AG04450 (cell line): Measurements from ENCODE around the gene ISG15. TPM values are rescaled to one million over a fixed set of nuclear protein-coding genes. Genes with fewer than 3 reads are reported as not detected.
A peak's percentile ranks its signal among the peaks of the same experiment; 100 is the strongest.

ENCODE experiments used
- CTCF ChIA-PET: fragments of 300-600, 350-600 bp; formaldehyde crosslinking; extraction: SDS; loops from one replicate; lab custom pipeline; 2022; ENCODE audit warnings: antibody characterized with exemption, inconsistent platforms; lab: Charles Lee
- POLR2A ChIA-PET: fragments of 350-600 bp; formaldehyde crosslinking; extraction: SDS; loops from one replicate; lab custom pipeline; 2021; ENCODE audit warnings: antibody characterized with exemption, inconsistent platforms; lab: Yijun Ruan, JAX
- DNase-seq: peaks from one replicate; pipeline ENCODE4 v3.0.0-alpha.2; 2011; ENCODE audit warnings: low read depth, low spot score
- H3K27ac ChIP-seq: one replicate; pipeline ENCODE4 v1.5.1; 2012; ENCODE audit warnings: low read depth, low read length, control low read depth
- H3K27me3 ChIP-seq: one replicate; pipeline ENCODE4 v1.6.0; 2012; ENCODE audit warnings: low read length; ENCODE audit not compliant: control insufficient read depth, insufficient read depth
- H3K4me3 ChIP-seq: 2 replicates; pipeline ENCODE4 v1.5.1; 2011; ENCODE audit warnings: mild to moderate bottlenecking, low read depth, low read length, control low read depth
- H3K9me3 ChIP-seq: 2 replicates; pipeline ENCODE4 v1.5.1; 2012; ENCODE audit warnings: low read length; ENCODE audit not compliant: control insufficient read depth, insufficient read depth
- CTCF ChIP-seq: IDR thresholded peaks from 2 replicates; pipeline ENCODE4 v1.5.1; 2011; ENCODE audit warnings: low read depth, low read length, control low read depth, inconsistent platforms
- polyA minus RNA-seq: library from RNA; depleted of rRNA, polyadenylated mRNA; stranded (reverse); fragments of >200 nt; gene quantifications from 2 replicates; pipeline ENCODE4 v1.2.3, GENCODE V29; 2011; rRNA and poly(A)+ RNA removed
- polyA plus RNA-seq: library from polyadenylated mRNA; depleted of rRNA; stranded (reverse); fragments of >200 nt; gene quantifications from 2 replicates; pipeline ENCODE4 v1.2.3, GENCODE V29; 2011; rRNA removed

ISG15 gene
- polyA plus RNA-seq (22.4 and 36.0 TPM in 2 replicates), polyA minus RNA-seq (3.3 and 4.9 TPM in 2 replicates)

DNA sequence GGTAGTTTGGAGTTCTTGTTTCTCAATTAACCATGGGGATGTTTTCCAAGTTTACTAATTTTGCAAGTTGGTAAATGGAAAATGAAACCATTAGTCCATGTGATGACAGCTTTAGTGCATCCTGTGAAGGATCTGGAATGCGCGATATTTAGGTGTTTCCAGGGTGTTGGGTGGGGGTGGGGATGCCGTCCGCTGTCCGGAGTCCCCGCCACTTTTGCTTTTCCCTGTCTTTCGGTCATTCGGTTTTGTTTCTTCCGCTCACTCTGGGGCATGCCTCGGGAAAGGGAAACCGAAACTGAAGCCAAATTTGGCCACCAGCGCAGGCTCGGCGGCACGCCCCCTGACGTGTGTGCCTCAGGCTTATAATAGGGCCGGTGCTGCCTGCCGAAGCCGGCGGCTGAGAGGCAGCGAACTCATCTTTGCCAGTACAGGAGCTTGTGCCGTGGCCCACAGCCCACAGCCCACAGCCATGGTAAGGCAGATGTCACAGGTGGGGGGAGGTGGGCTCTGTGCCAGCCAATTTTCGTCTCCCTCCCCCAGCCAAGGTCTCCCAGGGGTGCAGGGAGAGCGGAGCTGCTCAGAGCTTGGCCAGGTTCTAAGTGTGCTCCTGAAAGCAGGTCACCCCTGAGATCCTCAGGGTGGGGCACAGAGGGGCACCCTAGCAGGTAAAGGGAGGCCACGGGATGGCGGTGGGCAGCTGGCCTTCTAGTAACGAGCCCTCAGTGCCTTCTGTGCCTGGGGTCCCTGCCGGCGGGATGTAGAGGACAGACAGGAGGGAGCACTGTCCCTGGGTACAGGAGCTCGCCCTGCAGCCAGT, at the start of gene ISG15:
Gene ISG15, plus strand, starts transcription at position 393 of the 817 bp plus-strand sequence. Its CDS starts 77 bp downstream, at position 470.
- H3K9me3 ChIP-seq, result peaks cover 6% of the 10 kb centered on the region; the same call in 1 of the 2 replicates
- H3K27ac ChIP-seq, result peak within 1 kb of the TSS; percentile 70
- peak within 1 kb of the TSS; percentile 71 for H3K4me3 ChIP-seq
- CTCF ChIA-PET, result interaction anchor here (1.6 kb wide), 1 partner anchor 12 kb away, joined by 11 read pairs; no protein-coding TSS in a partner anchor
- H3K27me3 ChIP-seq, result no peaks in the 10 kb centered on the region
- no peak for TF ChIP-seq CTCF
- peak; percentile 51 for DNase-seq
- POLR2A ChIA-PET, result interaction anchor here (0.6 to 1.0 kb wide), 2 partner anchors 12 to 73 kb away, joined by 3 read pairs; no protein-coding TSS in a partner anchor

GRCh38 chr1:963746-964525, 49.4 kb upstream of the ISG15 start:
- Histone ChIP-seq H3K4me3 (no peak overlapping the region), H3K27ac (no peak overlapping the region), H3K27me3 (no peaks in the 10 kb centered on the region), H3K9me3 (peaks cover under 1% of the 10 kb centered on the region; the same call in 1 of the 2 replicates)
- TF ChIP-seq CTCF, result no peak
- ChIA-PET POLR2A (no interaction called here), CTCF (no interaction called here)
- no peak for DNase-seq

GRCh38 chr1:964691-965525, 48.4 kb upstream of the ISG15 start:
- Histone ChIP-seq H3K4me3 (no peak overlapping the region), H3K9me3 (peaks cover under 1% of the 10 kb centered on the region; the same call in 1 of the 2 replicates), H3K27ac (no peak overlapping the region), H3K27me3 (no peaks in the 10 kb centered on the region)
- no peak for TF ChIP-seq CTCF
- POLR2A ChIA-PET, result no interaction called here
- no peak for DNase-seq
- CTCF ChIA-PET, result no interaction called here

- H3K27ac ChIP-seq, result no peak overlapping the region
- peaks cover 7% of the 10 kb centered on the region for H3K27me3 ChIP-seq
- POLR2A ChIA-PET, result no interaction called here
- H3K9me3 ChIP-seq, result peaks cover 6% of the 10 kb centered on the region; the same call in 1 of the 2 replicates
- TF ChIP-seq CTCF, result no peak
- DNase-seq, result no peak
- no peak overlapping the region for H3K4me3 ChIP-seq
- CTCF ChIA-PET, result no interaction called here
Measured at GRCh38 chr1:965526-966134, 47.7 kb upstream of the ISG15 start.
